DMS153 treated with DMSO at 0.1 percent for 48 hours (cell line): ENCODE results near the gene LAMTOR4.
A peak's percentile ranks its signal among the peaks of the same experiment; 100 is the strongest.
"Not testable (repeated sequence)": the region's sequence is repeated elsewhere in the genome, so short reads cannot be mapped to it uniquely, and the experiment has no call there.

Source experiments
- DNase-seq: peaks from one replicate; lab custom pipeline; 2025; ENCODE audit not compliant: unreplicated experiment; lab: John Stamatoyannopoulos, UW

LAMTOR4 gene

DNA sequence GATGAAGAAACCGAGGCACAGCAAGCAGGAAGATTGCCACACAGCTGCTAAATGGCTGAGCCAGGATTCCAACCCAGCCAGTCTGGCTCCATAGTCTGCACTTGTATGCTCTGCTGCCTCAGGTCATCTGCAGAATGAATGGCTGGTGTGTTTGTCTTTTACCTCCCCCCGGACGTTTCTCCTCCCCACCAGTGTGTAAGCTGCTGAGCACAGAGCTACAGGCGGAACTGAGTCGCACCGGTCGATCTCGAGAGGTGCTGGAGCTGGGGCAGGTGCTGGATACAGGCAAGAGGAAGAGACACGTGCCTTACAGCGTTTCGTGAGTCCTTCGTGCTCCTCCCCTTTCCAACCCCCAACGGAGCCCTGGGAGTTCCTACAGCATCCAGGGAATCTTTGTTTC lies 26.7 kb upstream of the LAMTOR4 start:
- peak; percentile 91 for DNase-seq

DNA sequence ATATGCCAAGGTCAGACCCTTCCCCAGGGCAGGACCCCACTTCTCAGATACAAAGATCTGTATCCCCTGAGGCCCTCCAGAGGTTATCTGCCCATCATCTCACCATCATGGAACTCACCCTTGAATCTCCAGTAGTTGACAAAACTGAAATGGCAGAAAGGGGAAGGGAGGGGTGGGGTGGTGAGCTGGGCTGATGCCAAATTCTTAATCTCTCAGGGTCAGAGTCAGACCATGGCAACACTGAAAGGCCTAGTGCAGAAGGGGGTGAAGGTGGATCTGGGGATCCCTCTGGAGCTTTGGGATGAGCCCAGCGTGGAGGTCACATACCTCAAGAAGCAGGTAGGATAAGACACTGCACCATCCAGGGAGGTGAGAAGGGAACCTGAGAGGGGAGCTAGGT lies 26.1 kb upstream of the LAMTOR4 start:
- DNase-seq = no peak

DNA sequence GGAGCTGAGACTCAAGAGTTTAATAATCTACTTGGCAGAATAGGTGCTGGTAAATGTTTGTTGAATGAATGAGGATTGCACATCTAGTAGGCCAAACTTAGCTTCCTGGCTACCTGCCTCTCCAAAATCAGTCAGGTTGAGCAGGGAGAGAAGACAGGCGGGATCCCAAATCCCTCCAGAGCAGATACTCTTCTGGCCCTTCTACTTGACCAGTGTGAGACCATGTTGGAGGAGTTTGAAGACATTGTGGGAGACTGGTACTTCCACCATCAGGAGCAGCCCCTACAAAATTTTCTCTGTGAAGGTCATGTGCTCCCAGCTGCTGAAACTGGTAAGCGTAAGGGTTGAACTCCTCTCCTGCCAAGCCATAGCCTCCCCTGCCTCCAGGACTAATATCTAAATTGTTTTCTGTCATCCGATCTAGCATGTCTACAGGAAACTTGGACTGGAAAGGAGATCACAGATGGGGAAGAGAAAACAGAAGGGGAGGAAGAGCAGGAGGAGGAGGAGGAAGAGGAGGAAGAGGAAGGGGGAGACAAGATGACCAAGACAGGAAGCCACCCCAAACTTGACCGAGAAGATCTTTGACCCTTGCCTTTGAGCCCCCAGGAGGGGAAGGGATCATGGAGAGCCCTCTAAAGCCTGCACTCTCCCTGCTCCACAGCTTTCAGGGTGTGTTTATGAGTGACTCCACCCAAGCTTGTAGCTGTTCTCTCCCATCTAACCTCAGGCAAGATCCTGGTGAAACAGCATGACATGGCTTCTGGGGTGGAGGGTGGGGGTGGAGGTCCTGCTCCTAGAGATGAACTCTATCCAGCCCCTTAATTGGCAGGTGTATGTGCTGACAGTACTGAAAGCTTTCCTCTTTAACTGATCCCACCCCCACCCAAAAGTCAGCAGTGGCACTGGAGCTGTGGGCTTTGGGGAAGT lies 24.2 kb upstream of the LAMTOR4 start:
- no peak for DNase-seq

DNA sequence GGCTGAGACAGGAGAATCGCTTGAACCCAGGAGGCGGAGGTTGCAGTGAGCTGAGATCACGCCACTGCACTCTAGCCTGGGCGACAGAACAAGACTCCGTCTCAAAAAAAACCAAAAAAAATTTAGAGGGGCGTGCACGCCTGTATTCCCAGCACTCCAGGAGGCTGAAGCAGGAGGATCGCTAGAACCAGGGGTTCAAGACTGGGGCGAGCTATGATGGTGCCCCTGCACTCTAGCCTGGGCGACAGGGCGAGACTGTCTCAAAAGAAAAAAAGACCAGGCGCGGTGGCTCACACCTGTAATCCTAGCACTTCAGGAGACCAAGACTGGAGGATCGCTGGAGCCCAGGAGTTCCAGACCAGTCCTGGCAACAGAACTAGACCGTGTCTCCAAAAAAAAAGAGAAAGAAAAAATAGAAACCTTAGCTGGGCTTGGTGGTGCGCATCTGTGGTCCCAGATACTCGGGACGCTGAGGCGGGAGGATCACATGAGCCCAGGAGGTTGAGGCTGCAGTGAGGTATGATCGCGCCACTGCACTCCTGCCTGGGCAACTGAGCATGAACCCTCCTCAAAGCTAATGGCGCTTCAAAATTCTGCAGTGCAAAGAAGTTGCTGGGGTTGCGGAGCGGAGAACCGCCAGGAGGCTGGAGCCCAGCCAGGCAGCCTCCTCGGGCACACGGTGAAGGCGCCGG lies 22.3 kb upstream of the LAMTOR4 start:
- peak; percentile 61 for DNase-seq

GRCh38 chr7:100126931-100127865 lies 21.5 kb upstream of the LAMTOR4 start, which contains the start of gene MBLAC1:
TSS of gene MBLAC1 (plus strand) at chr7:100126967. CDS start at chr7:100127396, 429 bp downstream.
- peak; percentile 80 for DNase-seq

- DNase-seq = no peak
Observed at GRCh38 chr7:100127866-100128636, 20.7 kb upstream of the LAMTOR4 start.

DNA sequence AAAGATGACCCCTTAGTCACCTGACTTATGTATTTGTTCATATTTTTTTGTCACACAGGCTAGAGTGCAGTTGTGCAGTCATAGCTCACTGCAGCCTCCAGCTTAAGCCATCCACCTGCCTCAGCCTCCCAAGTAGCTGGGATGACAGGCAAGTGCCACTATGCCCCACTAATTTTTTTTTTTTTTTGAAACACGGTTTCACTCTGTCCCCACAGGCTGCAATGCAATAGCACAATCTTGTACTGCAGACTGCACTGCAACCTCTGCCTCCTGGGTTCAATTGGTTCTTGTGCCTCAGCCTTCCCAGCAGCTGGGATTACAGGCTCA lies 20.1 kb upstream of the LAMTOR4 start:
- no peak for DNase-seq

GRCh38 chr7:100130220-100130607 lies 18.5 kb upstream of the LAMTOR4 start:
- not testable (repeated sequence) for DNase-seq

GRCh38 chr7:100130608-100131453 lies 17.9 kb upstream of the LAMTOR4 start:
- peak; percentile 52 for DNase-seq

DNA sequence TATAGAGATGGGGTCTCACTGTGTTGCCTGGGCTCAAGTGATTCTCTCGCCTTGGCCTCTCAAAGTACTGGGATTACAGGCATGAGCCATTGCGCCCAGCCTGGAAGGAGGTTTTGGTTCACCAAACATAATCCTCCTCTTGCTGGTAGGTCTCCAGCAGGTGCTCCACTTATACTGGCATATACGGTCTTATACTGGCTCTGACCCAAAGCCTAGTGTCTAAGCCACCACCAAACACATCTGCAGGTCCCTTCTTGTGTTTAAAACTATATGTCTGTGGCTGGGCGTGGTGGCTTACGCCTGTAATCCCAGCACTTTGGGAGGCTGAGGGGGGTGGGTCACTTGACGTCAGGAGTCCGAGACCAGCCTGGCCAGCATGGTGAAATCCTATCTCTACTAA lies 16.6 kb upstream of the LAMTOR4 start:
- DNase-seq = no peak

DNA sequence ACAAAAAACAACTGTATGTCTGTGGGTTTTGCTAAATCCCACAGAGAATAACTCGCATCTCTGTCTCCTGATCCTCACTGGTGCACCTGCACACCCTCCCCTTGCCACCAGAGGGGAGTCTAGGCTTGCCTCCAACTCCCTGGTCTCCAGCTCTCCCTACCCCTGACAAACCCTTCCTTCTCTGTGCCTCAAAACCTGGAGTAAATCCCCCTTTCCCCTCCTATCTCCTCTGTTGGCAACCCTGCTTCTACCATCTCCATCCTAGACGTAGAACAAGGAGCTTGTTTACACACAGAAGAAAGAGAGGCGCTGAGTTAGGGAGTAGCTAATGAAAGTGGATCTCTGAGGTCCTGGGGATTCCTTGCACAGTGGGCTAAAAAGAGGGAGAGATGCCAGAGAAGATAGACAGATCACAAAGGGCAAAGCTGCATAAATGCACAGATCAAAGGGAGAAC lies 16.0 kb upstream of the LAMTOR4 start:
- peak; percentile 47 for DNase-seq

GRCh38 chr7:100137851-100138760 lies 10.6 kb upstream of the LAMTOR4 start:
- no peak for DNase-seq

GRCh38 chr7:100141555-100141949 lies 7.2 kb upstream of the LAMTOR4 start:
- DNase-seq = no peak

DNA sequence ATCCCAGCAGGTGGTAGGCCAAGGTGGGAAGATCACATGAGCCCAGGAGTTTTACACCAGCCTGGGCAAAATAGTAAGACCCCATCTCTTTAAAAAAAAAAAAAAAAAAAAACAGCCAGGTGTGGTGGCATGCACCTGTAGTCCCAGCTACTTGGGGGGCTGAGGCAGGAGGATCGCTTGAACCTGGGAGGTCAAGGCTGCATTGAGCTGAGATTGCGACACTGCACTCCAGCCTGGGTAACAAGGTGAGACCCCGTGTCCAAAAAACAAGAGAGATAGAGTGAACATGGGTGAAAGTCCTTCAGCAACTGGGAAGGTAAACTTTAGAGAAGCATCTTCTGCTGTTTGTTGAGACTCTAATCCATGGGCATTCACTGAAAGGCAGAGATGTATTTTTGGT lies 6.3 kb upstream of the LAMTOR4 start:
- DNase-seq = no peak

- not testable (repeated sequence) for DNase-seq
Observed at GRCh38 chr7:100146350-100146749, 2.4 kb upstream of the LAMTOR4 start.

- no peak for DNase-seq
Observed at GRCh38 chr7:100147278-100147677, 1.4 kb upstream of the LAMTOR4 start.

- no peak for DNase-seq
Observed at GRCh38 chr7:100148225-100148558, 526 bp upstream of the LAMTOR4 start.

DNA sequence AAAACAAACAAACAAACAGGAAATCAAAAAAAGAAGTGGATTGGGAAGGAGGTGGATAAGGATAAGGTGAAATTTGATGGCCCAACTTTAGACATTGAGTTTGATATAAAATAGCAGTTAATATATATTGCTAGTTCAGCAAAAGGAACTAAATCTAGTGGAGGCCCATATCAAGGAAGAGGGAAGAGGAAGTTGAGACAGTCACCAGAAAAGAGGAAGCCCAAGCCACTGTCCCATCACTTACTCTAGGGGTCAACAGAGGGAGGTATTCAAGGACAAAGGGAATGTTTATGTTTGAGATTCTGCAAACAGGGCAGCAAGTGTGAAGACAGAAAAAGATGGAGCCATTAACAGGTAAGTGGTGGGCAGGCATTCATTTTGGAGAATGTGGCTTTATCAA lies 3.7 kb downstream of the LAMTOR4 start:
- DNase-seq = no peak
